DLD1 (cell line): Measurements from ENCODE around the gene CDC42EP1.
"Not testable (repeated sequence)": the region's sequence is repeated elsewhere in the genome, so short reads cannot be mapped to it uniquely, and the experiment has no call there.

Experiments used
- in situ Hi-C: cut with HindIII; loops from 2 replicates; pipeline ENCODE4 v1.10.0; 2017; ENCODE audit warnings: low sequenced_read_pairs

The CDC42EP1 gene

DNA sequence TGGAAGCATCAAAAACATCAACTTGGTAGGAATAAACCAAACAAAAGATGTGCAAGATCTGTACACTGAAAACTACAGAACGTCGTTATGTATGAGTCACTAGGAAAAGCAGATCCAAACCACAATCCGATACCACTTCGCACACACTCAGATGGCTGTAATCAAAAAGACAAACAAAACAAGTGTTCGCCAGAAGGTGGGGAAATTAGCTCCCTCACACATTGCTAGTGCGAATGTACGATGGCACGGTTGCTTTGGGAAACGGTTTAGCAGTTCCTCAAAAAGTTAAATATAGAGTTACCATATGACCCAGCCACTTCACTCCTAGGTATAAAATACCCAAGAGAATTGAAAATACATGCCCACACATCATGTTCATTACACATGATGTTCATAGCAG is 26.3 kb upstream of the CDC42EP1 start:
- in situ Hi-C loops = no loop called here

GRCh38 chr22:37534445-37534844 is 25.8 kb upstream of the CDC42EP1 start:
- in situ Hi-C loops = no loop called here

DNA sequence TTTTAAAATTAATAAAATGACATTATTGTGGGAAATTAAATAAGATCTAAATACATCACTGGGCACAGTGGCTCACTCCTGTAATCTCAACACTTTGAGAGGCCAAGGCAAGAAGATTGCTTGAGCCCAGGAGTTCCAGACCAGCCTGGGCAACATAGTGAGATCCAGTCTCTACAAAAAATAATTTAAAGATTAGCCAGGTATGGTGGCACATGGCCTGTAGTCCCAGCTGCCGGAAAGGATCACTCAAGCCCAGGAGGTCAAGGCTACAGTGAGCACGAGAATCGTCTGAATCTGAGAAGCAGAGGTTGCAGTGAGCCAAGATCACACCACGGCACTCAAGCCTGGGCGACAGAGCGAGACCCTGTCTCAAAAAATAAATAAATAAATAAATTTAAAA is 25.1 kb upstream of the CDC42EP1 start:
- in situ Hi-C loops = no loop called here

DNA sequence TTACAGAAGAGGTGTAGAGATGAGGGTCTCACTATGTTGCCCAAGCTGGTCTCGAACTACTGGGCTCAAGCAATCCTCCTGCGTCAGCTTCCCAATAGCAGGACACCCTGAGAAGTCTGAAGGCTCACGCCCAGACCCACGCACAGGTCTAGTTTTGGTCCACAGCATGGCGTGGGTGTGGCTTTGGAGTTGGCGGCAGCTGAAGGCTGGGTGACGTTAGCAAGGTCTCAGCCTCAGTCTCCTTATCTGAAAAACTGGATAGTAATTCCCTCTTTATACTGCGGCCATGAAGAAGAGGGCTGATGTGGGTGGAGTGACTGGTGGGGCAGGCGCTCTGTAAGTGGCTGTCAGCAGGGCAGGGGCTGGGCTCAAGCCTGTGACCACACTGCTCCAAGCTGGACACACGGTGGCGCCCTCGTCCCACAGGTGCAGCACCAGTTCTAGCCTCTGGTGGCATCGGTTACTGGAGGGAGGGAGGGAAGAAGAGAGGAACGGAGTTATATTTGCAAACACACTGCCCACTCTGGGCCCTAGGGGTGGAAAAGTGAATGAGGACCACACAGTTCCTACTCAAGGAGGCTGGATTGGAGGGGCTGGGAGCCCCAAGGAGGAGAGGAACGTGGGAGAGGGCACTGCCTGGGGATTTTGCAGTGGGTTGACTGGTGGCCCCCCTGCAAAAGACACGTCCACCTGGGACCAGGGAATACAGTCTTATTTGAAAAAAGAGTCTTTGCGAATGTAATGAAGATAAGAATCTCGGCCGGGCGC is 21.5 kb upstream of the CDC42EP1 start:
- in situ Hi-C loops = no loop called here

GRCh38 chr22:37539790-37540189 is 20.5 kb upstream of the CDC42EP1 start:
- in situ Hi-C loops = not testable (repeated sequence)

GRCh38 chr22:37542416-37542815 is 17.9 kb upstream of the CDC42EP1 start:
- in situ Hi-C loops = not testable (repeated sequence)

DNA sequence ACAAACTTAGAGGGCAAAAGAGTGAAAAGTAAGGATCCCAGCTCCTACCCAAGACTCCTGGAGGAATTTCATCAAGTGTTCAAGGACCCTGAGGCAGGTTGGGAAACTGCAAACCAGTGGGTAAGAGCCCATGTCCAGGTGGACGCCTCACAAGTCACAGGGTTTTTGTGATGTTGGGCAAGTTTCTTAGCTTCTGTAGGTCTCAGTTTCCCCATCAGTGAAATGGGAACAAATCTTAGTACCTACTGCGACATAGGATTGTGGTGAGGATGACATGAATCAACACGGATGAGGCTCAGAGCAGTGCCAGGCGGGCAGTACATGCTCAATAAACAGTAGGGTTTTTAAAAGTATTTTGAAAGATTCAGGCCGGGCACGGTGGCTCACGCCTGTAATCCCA is 17.3 kb upstream of the CDC42EP1 start:
- in situ Hi-C loops = no loop called here

DNA sequence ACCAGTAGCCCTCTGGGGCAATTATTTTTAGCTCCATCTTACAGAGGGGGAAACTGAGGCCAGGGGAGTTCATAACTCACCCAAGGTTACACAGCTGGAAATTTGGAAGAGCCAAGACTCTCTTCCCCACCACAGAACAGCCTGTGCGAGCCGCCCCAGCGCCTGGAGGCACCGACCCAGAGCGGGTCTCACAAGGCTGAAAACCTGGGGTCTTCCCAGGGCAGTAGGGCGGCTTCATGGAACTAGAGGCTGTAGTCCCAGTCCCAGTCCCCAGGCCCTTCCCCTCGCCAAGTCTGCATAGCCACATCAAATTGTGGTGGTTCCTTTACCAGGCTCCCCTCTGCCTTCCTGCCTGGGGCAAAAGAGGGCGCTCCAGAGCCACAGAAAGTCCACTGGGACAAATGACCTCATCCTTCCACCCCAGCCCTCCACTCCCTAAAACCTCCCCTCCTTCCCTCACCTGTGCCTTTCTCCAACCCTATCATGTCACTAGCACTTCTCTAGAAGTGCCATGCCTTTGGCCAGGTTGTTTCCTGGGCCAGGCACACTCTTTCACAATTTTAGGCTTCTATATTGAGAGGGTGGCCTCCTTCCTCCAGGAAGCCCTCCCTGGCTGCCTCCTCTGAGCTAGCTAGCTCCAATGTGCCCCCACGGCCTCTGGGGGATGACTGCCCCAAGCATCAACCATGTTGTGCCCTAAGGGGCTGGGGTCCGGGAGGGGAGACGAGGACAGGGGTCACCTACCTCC is 15.2 kb upstream of the CDC42EP1 start:
- in situ Hi-C loops = no loop called here

- in situ Hi-C loops = no loop called here
Measured at GRCh38 chr22:37545703-37546436, 14.4 kb upstream of the CDC42EP1 start.

DNA sequence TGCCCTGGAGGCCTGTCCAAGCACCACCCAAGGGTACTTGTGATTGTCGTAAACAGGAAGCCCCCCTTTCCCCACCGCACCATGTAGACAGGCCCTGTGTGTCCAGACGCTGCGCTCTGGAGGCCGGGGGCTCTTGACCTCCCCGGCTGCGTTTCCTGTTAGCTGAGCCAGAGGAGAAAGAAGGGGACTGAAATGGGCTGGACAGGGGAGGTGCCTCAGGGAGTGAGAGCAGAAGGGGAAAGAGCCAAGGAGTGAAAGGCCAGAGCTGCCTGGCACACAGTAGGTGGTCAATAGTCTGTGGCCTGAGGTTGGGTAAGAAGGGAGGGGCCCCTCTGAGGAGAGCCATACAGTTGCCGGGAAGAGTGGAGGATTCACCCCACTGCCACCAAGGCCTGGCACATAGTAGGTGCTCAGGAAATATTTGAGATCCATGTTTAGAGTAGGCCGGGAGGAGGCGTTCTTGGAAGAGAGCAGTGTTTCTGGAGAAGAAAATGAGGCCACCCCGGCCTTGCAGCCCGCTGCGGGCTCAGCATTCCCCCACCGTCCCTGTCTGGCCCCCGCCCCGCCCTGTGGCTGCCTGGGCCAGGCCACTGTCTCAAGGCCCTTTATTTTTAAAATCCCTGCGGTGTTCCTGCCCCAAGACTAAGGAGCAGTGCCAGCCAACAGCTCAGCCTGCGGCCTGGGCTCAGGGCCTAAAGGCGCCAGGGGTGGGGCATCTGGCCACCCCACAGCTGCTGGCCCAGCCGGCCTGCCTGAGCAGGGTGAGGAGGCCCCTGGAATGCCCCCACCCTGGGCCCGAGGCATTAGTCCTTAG is 13.6 kb upstream of the CDC42EP1 start:
- in situ Hi-C loops = no loop called here

DNA sequence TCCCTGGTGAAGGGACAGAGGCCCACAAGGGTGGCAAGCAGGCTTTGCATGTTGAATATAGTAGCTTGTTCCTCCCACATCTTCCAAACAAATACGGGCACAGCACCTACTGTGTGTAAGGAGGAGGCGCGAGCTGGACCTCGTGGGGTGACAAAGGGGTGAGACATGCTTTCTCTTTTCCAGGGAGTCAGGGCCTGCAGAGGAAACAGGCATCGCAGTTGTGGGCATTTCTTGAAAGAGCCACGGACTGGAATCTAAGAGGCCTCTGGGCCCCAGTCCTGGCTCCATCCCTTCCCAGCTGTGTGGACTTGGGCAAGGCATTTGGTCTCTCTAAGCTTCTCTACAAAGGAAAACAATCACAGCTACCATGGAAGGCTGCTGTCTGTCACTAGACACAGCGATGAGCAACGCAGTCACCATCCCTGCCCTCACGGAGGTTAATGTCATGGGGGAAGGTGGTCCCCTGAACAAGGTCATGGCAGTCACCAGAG is 13.0 kb upstream of the CDC42EP1 start:
- in situ Hi-C loops = no loop called here

- in situ Hi-C loops = no loop called here
Measured at GRCh38 chr22:37549704-37550059, 10.6 kb upstream of the CDC42EP1 start.

GRCh38 chr22:37550921-37551320 is 9.4 kb upstream of the CDC42EP1 start:
- in situ Hi-C loops = not testable (repeated sequence)

GRCh38 chr22:37551981-37552380 is 8.3 kb upstream of the CDC42EP1 start:
- in situ Hi-C loops = no loop called here

- in situ Hi-C loops = no loop called here
Measured at GRCh38 chr22:37552524-37553163, 7.6 kb upstream of the CDC42EP1 start.

GRCh38 chr22:37553725-37554124 is 6.6 kb upstream of the CDC42EP1 start:
- in situ Hi-C loops = no loop called here

- in situ Hi-C loops = no loop called here
Measured at GRCh38 chr22:37555029-37555428, 5.3 kb upstream of the CDC42EP1 start.

- in situ Hi-C loops = no loop called here
Measured at GRCh38 chr22:37556710-37557109, 3.6 kb upstream of the CDC42EP1 start.

DNA sequence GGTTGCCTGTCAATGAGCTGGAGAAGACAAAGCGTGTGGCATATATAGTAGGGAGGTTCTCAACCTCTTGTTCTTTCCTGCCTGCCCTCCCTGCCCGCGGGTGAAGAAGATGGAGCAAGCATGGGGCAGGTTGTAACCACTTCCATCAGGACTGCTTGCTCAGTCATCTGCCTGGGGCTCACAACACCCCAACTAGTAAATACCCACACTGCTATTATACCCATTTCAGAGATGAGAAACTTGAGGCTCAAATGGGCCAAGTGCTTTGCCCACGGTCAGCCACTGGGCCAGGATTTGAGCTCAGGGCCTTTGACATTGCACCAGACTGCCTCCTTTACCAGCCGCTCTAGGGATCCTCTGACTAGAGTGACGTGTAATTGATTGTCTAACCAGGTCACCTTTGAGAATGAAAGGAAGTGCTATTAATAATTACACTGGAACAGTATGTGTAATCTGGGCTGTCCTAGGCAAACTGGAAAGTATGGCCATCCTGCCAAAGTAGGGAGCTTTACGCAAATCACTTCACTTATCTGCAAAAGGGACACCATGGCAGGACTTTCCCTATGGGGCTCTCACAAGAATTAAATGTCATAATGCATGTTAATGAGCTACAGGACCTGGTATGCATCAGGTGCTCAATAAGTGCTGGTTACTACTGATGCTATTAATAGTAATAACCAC is 2.8 kb upstream of the CDC42EP1 start:
- in situ Hi-C loops = no loop called here

- in situ Hi-C loops = no loop called here
Measured at GRCh38 chr22:37558815-37559214, 1.5 kb upstream of the CDC42EP1 start.
